Hepatocyte (in vitro differentiated cells): ENCODE measurements around the gene AHSP. TPM values are rescaled to one million over a fixed set of nuclear protein-coding genes. Genes with fewer than 3 reads are reported as not detected.

Experiments used
- DNase-seq: peaks from one replicate; pipeline ENCODE4 v3.0.0-alpha.2; 2016; ENCODE audit warnings: low spot score
- H2AFZ ChIP-seq: fragments of 200-600 bp; sonication (generic); 2 replicates; pipeline ENCODE4 v1.6.0; 2016; ENCODE audit warnings: antibody characterized with exemption, mild to moderate bottlenecking
- H3K27ac ChIP-seq: fragments of 200-600 bp; sonication (generic); 2 replicates; pipeline ENCODE4 v1.5.1; 2016; ENCODE audit warnings: mild to moderate bottlenecking
- H3K27me3 ChIP-seq: fragments of 200-600 bp; sonication (generic); 2 replicates; pipeline ENCODE4 v1.6.1; 2016
- H3K36me3 ChIP-seq: fragments of 200-600 bp; sonication (generic); replicated peaks from 2 replicates; pipeline ENCODE4 v1.5.1; 2016; ENCODE audit warnings: low read depth; ENCODE audit not compliant: insufficient read depth
- H3K4me1 ChIP-seq: fragments of 200-600 bp; sonication (generic); 2 replicates; pipeline ENCODE4 v1.5.1; 2016; ENCODE audit warnings: mild to moderate bottlenecking, moderate library complexity; ENCODE audit not compliant: insufficient read depth
- H3K4me2 ChIP-seq: fragments of 200-600 bp; sonication (generic); 2 replicates; pipeline ENCODE4 v1.6.0; 2016
- H3K4me3 ChIP-seq: fragments of 200-600 bp; sonication (generic); 2 replicates; pipeline ENCODE4 v1.5.1; 2016; ENCODE audit warnings: mild to moderate bottlenecking
- H3K79me2 ChIP-seq: fragments of 200-600 bp; sonication (generic); 2 replicates; pipeline ENCODE4 v1.6.0; 2017; ENCODE audit warnings: mild to moderate bottlenecking
- H3K9me2 ChIP-seq: fragments of 200-600 bp; sonication (generic); replicated peaks from 2 replicates; pipeline ENCODE4 v1.6.0; 2017; ENCODE audit warnings: mild to moderate bottlenecking; ENCODE audit not compliant: insufficient read depth
- H3K9me3 ChIP-seq: fragments of 200-600 bp; sonication (generic); 2 replicates; pipeline ENCODE4 v1.5.1; 2016; ENCODE audit warnings: low read depth, mild to moderate bottlenecking
- H4K20me1 ChIP-seq: fragments of 200-600 bp; sonication (generic); 2 replicates; pipeline ENCODE4 v1.6.0; 2016; ENCODE audit warnings: mild to moderate bottlenecking; ENCODE audit not compliant: insufficient read depth, poor library complexity, severe bottlenecking
- EZH2 ChIP-seq: fragments of 200-600 bp; sonication (generic); IDR thresholded peaks from 2 replicates; pipeline ENCODE4 v1.6.1; 2016; ENCODE audit warnings: antibody characterized with exemption, mild to moderate bottlenecking, borderline replicate concordance
- EZH2phosphoT487 ChIP-seq: fragments of 200-600 bp; sonication (generic); IDR thresholded peaks from one replicate; pipeline ENCODE4 v1.6.1; 2018; ENCODE audit warnings: antibody characterized with exemption, mild to moderate bottlenecking, low read depth, moderate library complexity; ENCODE audit not compliant: unreplicated experiment, severe bottlenecking
- WGBS: methylation state at CpG from one replicate; pipeline ENCODE4 v1.1.6; 2016; ENCODE audit warnings: low lambda C conversion rate; ENCODE audit errors: missing lambda C conversion rate; 5-methylcytosine and 5-hydroxymethylcytosine counted together
- polyA plus RNA-seq: library from polyadenylated mRNA; unstranded; fragments of >200 nt; fragmentation: Nextera tagmentation; extraction: Ambion mirVana; gene quantifications from 2 replicates; pipeline ENCODE4 v1.2.1, GENCODE V29; 2016
- total RNA-seq: library from RNA; depleted of rRNA; stranded (reverse); fragments of >200 nt; gene quantifications from 2 replicates; pipeline ENCODE4 v1.2.3, GENCODE V29; 2014
- TF ChIP-seq, protein P1 (sequence below): fragments of 200-600 bp; sonication (generic); IDR thresholded peaks from 2 replicates; pipeline ENCODE4 v1.5.1; 2016; ENCODE audit warnings: antibody characterized with exemption, mild to moderate bottlenecking; ENCODE audit not compliant: poor library complexity

The AHSP gene
- total and polyA plus RNA-seq, 2 experiments from 2014 or later = not detected

DNA sequence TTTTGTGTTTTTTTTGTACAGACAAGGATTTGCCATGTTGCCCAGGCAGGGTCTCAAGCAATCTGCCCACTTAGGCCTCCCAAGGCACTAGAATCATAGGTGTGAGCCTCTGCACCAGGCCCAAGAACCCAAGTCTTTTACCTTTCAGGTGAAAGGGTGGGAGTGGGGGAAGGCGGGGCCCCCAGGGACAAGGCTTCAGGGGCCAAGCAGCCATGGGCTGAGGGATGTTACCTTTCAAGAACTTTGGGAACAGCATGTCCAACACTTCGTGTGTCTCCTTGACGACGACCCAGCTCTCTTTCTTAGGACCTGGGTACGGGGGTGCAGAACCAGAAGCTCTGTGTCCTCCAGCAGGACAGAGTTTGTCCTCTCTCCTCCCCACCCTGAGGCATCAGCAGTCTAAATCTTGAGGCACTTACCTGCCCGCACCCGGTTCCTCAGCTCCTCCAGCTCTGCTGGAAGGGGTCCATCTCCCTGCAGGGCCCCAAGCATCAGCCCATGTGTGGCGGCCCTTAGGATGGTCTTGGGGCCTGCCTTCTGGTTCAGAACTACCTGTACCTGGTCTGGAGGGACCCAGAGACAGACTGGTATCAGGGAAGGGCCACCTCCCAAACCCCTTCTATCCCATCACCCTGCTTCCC is 35.8 kb upstream of the AHSP start:
- Histone ChIP-seq H3K4me2 (no peak overlapping the region), H3K4me1 (peaks cover 15% of the 10 kb centered on the region), H3K27me3 (no peaks in the 10 kb centered on the region), H3K9me2 (no peaks in the 10 kb centered on the region), H3K36me3 (no peaks in the 10 kb centered on the region), H3K4me3 (no peak overlapping the region), H3K27ac (no peak overlapping the region), H4K20me1 (no peaks in the 10 kb centered on the region), H2AFZ (no peak overlapping the region), H3K9me3 (no peaks in the 10 kb centered on the region), H3K79me2 (no peaks in the 10 kb centered on the region)
- no peak for DNase-seq
- no peak for TF ChIP-seq EZH2
- TF ChIP-seq EZH2phosphoT487 = no peak
- TF ChIP-seq, protein P1, sequence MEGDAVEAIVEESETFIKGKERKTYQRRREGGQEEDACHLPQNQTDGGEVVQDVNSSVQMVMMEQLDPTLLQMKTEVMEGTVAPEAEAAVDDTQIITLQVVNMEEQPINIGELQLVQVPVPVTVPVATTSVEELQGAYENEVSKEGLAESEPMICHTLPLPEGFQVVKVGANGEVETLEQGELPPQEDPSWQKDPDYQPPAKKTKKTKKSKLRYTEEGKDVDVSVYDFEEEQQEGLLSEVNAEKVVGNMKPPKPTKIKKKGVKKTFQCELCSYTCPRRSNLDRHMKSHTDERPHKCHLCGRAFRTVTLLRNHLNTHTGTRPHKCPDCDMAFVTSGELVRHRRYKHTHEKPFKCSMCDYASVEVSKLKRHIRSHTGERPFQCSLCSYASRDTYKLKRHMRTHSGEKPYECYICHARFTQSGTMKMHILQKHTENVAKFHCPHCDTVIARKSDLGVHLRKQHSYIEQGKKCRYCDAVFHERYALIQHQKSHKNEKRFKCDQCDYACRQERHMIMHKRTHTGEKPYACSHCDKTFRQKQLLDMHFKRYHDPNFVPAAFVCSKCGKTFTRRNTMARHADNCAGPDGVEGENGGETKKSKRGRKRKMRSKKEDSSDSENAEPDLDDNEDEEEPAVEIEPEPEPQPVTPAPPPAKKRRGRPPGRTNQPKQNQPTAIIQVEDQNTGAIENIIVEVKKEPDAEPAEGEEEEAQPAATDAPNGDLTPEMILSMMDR = no peak
- 96% methylated on average over 8 of the region's 8 CpGs for WGBS

DNA sequence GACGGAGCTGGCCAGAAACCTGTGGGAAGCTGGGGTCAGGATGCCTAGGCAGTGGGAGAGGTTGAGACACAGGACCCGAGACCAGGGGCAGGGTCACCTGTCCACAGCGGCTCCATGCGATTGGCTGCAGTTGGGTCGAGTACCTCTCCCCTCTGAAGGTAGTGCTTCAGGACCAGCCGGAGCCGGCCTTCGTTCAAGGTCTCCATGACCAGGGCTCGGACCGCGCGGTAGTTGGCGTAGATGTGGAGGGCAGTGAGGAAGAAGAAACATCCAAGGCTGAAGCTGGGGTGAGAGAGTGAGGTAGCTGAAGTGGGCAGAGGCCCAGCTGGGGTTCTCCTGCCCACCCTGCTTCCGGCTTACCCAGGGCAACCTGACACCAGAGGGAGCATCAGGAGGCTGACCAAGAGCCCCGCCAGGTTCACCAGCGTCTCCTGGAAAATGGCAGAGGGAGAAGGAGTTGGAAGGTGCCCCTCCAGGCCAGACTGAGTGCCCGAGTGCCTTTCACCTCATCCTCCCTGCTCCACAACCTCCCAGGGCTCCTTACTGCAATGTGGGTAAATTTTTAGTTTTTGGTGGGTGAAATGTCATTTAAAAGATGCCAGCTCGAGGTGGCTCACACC is 34.1 kb upstream of the AHSP start:
- no peak for TF ChIP-seq EZH2phosphoT487
- TF ChIP-seq, protein P1 = no peak
- no peak for TF ChIP-seq EZH2
- H3K79me2 ChIP-seq = no peaks in the 10 kb centered on the region
- H2AFZ ChIP-seq = no peak overlapping the region
- no peak overlapping the region for H3K4me3 ChIP-seq
- peaks cover 1% of the 10 kb centered on the region for H3K4me1 ChIP-seq
- no peaks in the 10 kb centered on the region for H4K20me1 ChIP-seq
- H3K27ac ChIP-seq = no peak overlapping the region
- 94% methylated on average over 18 of the region's 18 CpGs for WGBS
- H3K27me3 ChIP-seq = no peaks in the 10 kb centered on the region
- no peaks in the 10 kb centered on the region for H3K9me2 ChIP-seq
- H3K4me2 ChIP-seq = no peak overlapping the region
- no peak for DNase-seq
- no peaks in the 10 kb centered on the region for H3K36me3 ChIP-seq
- H3K9me3 ChIP-seq = no peaks in the 10 kb centered on the region

DNA sequence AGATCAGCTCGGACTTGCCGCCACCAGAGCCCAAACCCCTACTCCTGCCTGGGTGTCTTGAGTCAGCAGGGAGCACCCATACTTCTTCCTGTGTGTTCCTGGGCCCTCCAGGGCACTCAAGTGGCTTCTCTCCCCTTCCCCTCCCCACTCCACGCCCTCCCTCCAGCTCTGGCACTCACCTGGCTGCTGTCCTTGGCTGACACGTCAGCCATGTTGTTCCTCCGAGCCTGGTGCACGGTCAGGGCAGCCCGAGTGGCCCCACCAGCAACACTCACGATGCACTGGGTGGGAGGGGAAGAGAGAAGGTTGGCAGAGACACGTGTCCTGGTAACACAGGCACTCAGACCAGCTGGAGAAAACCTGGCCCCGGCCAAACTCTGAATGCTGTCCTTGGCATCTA is 31.0 kb upstream of the AHSP start:
- Histone ChIP-seq H3K27ac (no peak overlapping the region), H3K36me3 (no peaks in the 10 kb centered on the region)
- 96% methylated on average over 10 of the region's 10 CpGs for WGBS

More for the DNA sequence above, 31.0 kb upstream of the AHSP start:
- H2AFZ ChIP-seq = no peak overlapping the region
- H3K79me2 ChIP-seq = peaks cover 8% of the 10 kb centered on the region
- no peak for DNase-seq
- no peaks in the 10 kb centered on the region for H4K20me1 ChIP-seq
- H3K9me2 ChIP-seq = no peaks in the 10 kb centered on the region
- H3K4me2 ChIP-seq = no peak overlapping the region
- TF ChIP-seq, protein P1 = no peak
- TF ChIP-seq EZH2phosphoT487 (no peak), EZH2 (no peak)
- H3K9me3 ChIP-seq = no peaks in the 10 kb centered on the region
- no peak overlapping the region for H3K4me3 ChIP-seq
- H3K27me3 ChIP-seq = no peaks in the 10 kb centered on the region
- peaks cover under 1% of the 10 kb centered on the region for H3K4me1 ChIP-seq
